GM12873 (cell line): Measurements from ENCODE around the gene ASCC3.

ENCODE experiments used
- TF ChIP-seq, protein P1 (sequence below): IDR thresholded peaks from 2 replicates; pipeline ENCODE4 v1.5.1; 2012; ENCODE audit warnings: low read depth, mild to moderate bottlenecking, moderate library complexity, low read length, control low read depth; ENCODE audit not compliant: insufficient read depth; ENCODE audit errors: missing control alignments

The ASCC3 gene

DNA sequence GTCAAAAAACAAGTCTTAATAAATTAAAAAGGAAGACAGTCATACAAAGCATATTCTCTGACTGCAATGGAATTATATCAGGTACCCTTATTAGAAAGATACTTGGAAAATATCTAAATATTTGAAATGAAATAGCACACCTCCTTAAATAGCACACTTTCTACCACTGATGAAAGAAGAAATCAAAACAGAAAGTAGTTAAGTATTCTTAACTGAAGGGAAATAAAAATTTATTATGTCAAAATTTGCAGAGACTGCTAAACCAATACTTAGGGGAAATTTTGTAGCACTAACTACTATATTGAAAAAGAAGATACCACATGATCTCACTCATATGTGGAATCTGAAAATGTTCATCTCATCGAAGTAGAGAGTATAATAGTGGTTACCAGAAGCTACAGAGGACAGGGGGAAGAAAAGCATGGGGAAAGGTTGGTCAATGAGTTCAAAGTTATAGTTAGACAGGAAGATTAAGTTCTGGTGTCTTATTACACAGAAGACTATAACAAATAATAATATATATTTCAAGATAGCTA is 112.2 kb downstream of the ASCC3 start:
- TF ChIP-seq, protein P1, sequence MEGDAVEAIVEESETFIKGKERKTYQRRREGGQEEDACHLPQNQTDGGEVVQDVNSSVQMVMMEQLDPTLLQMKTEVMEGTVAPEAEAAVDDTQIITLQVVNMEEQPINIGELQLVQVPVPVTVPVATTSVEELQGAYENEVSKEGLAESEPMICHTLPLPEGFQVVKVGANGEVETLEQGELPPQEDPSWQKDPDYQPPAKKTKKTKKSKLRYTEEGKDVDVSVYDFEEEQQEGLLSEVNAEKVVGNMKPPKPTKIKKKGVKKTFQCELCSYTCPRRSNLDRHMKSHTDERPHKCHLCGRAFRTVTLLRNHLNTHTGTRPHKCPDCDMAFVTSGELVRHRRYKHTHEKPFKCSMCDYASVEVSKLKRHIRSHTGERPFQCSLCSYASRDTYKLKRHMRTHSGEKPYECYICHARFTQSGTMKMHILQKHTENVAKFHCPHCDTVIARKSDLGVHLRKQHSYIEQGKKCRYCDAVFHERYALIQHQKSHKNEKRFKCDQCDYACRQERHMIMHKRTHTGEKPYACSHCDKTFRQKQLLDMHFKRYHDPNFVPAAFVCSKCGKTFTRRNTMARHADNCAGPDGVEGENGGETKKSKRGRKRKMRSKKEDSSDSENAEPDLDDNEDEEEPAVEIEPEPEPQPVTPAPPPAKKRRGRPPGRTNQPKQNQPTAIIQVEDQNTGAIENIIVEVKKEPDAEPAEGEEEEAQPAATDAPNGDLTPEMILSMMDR, result no peak

DNA sequence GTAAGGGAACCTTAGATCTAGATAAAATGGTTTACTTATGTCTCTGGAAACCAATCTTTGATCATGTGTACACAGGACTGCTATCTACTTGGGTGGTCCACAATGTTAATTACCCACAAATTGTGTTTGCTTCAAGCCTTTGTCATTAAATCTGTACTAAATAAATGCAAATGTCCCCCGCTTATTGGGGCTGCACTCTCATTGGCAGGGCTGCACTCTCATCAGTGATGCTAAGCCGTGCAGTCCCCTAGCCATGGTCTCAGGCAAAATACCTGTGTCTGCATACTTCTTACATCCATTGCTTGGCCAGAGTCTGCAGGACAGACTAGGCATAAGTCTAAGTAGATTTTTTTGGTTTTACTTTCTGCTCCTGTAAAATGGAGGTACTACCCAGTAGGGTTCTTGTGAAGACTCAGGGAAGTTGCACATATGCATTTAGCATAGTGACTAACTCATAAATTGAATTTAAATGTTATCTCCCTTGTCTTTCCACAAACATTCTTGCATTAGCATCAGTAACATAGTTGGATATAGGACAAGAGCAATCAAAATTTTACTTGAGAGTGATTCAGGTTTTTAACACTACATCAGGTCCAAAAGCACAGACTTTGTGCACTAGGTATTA is 117.4 kb downstream of the ASCC3 start:
- TF ChIP-seq, protein P1, result no peak

DNA sequence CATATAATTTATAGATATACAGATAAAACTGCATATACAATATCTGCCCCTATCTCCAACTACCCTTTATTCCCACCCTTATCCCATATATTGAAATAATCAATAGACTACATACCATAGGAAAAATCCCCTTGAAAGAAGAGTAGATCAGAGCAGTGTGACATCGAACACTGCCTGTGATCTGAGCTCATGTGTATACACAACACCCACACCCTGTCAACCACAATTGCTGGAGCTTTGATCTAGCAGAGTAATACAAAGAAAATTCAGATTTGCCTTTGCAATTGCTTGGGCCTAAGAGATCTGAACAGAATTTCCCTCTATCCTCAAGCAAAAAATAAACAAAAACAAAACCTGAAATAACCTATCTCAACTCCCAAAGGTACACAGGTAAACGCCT is 119.3 kb downstream of the ASCC3 start:
- TF ChIP-seq, protein P1, result no peak

DNA sequence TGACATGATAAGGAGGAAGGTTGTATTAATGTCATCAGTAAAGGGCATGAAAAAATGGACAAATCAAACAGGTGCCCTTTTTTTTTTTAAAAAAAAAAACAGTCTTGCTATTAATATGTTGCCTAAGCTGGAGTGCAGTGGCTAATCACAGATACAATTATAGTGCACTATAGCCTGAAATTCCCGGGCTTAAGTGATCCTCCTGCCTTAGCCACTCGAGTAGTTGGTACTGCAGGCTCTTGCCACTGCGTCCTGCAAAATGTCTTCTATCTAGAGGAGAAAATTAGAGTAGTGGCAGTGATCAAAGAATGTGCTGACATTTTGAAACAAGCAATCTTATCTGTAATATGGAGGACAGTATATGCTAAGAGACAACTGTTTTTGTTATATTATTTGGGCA is 127.7 kb downstream of the ASCC3 start:
- TF ChIP-seq, protein P1, result no peak

DNA sequence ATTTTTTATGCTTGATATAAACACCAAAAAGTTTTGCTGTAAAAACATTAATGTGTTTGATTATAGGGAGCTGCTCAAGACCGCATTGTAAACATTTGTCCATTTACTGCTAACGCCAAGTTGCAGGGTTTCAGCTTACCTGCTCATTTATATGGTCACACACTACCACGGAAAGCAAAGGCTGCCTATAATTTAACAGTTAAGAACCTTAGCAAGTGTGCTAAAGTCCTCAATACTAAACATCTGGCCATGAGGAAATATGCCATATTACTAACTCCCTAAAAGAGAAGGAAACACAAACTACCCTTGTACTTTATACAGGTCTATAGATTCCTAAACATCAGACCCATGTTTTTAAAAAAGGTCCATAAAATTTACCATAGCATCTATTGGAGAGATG is 129.5 kb downstream of the ASCC3 start:
- TF ChIP-seq, protein P1, result no peak

DNA sequence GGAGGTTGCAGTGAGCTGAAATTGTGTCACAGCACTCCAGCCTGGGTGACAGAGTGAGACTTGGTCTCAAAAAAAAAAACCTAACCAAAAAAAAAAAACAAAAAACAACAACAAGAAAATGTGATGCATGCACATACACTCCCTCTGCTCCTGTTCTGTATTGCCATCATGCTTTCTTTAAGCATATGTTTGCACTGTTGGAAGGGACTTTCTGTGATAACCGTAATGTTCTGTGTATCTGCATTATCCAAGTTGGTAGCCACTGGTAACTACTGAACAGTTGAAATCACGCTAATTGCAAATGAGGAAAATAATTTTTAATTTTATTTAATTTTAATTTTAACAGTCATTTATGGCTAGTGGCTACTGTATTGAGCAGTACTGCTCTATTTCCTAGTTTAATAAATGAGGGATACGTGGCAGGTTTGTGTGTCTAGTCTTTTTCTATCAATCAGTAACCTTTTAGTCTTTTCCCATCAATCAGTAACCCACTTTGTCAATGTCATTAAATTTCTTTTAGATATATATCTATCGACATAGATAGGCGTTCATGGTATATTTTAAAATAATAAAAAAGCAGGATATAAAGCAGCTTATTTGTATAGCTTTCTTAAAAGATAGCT is 135.6 kb downstream of the ASCC3 start:
- TF ChIP-seq, protein P1, result no peak

DNA sequence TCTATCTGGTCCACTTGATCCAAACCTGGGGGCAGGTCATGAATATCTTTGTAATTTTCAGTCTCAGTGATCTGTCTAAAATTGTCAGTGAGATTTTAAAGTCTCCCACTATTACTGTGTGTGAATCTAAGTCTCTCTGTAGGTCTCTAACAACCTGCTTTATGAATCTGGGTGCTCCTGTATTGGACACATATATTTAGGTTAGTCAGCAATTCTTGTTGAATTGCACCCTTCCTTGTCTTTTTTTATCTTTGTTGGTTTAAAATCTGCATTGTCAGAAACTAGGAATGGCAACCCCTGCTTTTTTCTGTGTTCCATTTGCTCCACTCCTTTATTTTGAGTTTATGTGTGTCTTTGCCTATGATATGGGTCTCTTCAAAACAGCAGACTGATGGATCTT is 140.7 kb downstream of the ASCC3 start:
- TF ChIP-seq, protein P1, result no peak
